H1 (cell line): ENCODE data around the gene IER3IP1. TPM values are rescaled to one million over a fixed set of nuclear protein-coding genes. Genes with fewer than 3 reads are reported as not detected.

Experiments used
- CTCF ChIA-PET: fragments of 300-600 bp; sonication (Branson Sonifier 250); formaldehyde crosslinking; loops from one replicate; lab custom pipeline; 2021; ENCODE audit not compliant: partially characterized antibody; lab: Charles Lee
- POLR2A ChIA-PET: fragments of 300-600 bp; sonication (Branson Sonifier 250); formaldehyde crosslinking; loops from one replicate; lab custom pipeline; 2021; ENCODE audit warnings: inconsistent platforms; ENCODE audit not compliant: partially characterized antibody; lab: Charles Lee
- DNase-seq, 2 experiments: peaks; one replicate each; pipeline versions ENCODE4 v3.0.0 to v3.0.0-alpha.2; 2010 to 2022; ENCODE audit warnings: low spot score in 2 of 2, low read depth in 1 of 2, mixed read lengths in 1 of 2
- FAIRE-seq: peaks from 2 replicates; lab custom pipeline; 2011; peaks lifted over from hg19 to GRCh38; lab: Jason Lieb, UNC
- H2AFZ ChIP-seq: 2 replicates; pipeline ENCODE4 v1.8.1; 2012; ENCODE audit warnings: low read length, inconsistent platforms
- H2AK5ac ChIP-seq: 2 replicates; pipeline ENCODE4 v1.6.1; 2013; ENCODE audit warnings: low read depth, low read length
- H2BK120ac ChIP-seq: replicated peaks from 2 replicates; pipeline ENCODE3; 2013; ENCODE audit warnings: low read depth, low read length, inconsistent platforms
- H2BK12ac ChIP-seq: 2 replicates; pipeline ENCODE4 v1.6.1; 2013; ENCODE audit warnings: low read depth, low read length
- H2BK15ac ChIP-seq: 2 replicates; pipeline ENCODE4 v1.6.1; 2013; ENCODE audit warnings: low read length
- H2BK20ac ChIP-seq: 2 replicates; pipeline ENCODE4 v1.6.1; 2013; ENCODE audit warnings: low read length
- H2BK5ac ChIP-seq: 2 replicates; pipeline ENCODE4 v1.6.1; 2013; ENCODE audit warnings: low read depth, low read length
- H3K14ac ChIP-seq: 2 replicates; pipeline ENCODE4 v1.6.1; 2013; ENCODE audit warnings: inconsistent platforms; ENCODE audit not compliant: insufficient read length
- H3K18ac ChIP-seq: 2 replicates; pipeline ENCODE4 v1.6.1; 2013; ENCODE audit warnings: low read length; ENCODE audit errors: extremely low read depth
- H3K23ac ChIP-seq: 2 replicates; pipeline ENCODE4 v1.6.1; 2013; ENCODE audit warnings: inconsistent platforms; ENCODE audit not compliant: insufficient read length
- H3K23me2 ChIP-seq: 2 replicates; pipeline ENCODE4 v1.6.1; 2013; ENCODE audit warnings: low read depth, low read length
- H3K27ac ChIP-seq: 2 replicates; pipeline ENCODE4 v1.6.1; 2011; ENCODE audit warnings: low read depth, low read length, inconsistent platforms
- H3K27me3 ChIP-seq, 4 experiments: replicated peaks in 1 of 4; 1 replicate in 1 of 4; 2 replicates in 3 of 4; pipeline versions ENCODE4 v1.6.1 to v1.8.1; 2011 to 2013; ENCODE audit warnings: low read length in 3 of 4, mild to moderate bottlenecking in 3 of 4, inconsistent platforms in 2 of 4, mixed read lengths in 2 of 4, moderate library complexity in 1 of 4; ENCODE audit not compliant: control insufficient read depth in 3 of 4, insufficient read depth in 3 of 4; ENCODE audit errors: extremely low read depth in 1 of 4
- H3K36me3 ChIP-seq, 4 experiments: 2 replicates each; pipeline versions ENCODE4 v1.6.1 to v1.8.1; 2011 to 2013; ENCODE audit warnings: mild to moderate bottlenecking in 4 of 4, low read length in 3 of 4, moderate library complexity in 2 of 4, control low read depth in 1 of 4, inconsistent platforms in 1 of 4; ENCODE audit not compliant: insufficient read depth in 4 of 4, control insufficient read depth in 2 of 4
- H3K4ac ChIP-seq: replicated peaks from 2 replicates; pipeline ENCODE3; 2013; ENCODE audit warnings: low read length, low read depth, mixed read lengths, inconsistent platforms; ENCODE audit not compliant: insufficient read length
- H3K4me1 ChIP-seq, 4 experiments: replicated peaks in 1 of 4; 1 replicate in 1 of 4; 2 replicates in 3 of 4; pipeline versions ENCODE4 v1.6.1 to v1.8.1; 2011 to 2013; ENCODE audit warnings: low read length in 3 of 4, inconsistent platforms in 2 of 4, mixed read lengths in 1 of 4; ENCODE audit not compliant: insufficient read depth in 4 of 4, control insufficient read depth in 3 of 4
- H3K4me2 ChIP-seq, 2 experiments: 2 replicates each; pipeline versions ENCODE4 v1.6.1 to v1.8.1; 2011 to 2013; ENCODE audit warnings: low read depth in 2 of 2, low read length in 2 of 2, control low read depth in 1 of 2, inconsistent platforms in 1 of 2, mild to moderate bottlenecking in 1 of 2; ENCODE audit not compliant: insufficient read depth in 1 of 2
- H3K4me3 ChIP-seq, 4 experiments: fragments of 200-600, 300-600 bp in 1 of 4; sonication (generic), shearing (Covaris generic), sonication (Bioruptor Twin) in 1 of 4; 2 replicates each; pipeline versions ENCODE4 v1.5.1 to v1.8.1; 2011 to 2016; ENCODE audit warnings: low read length in 4 of 4, low read depth in 3 of 4, control low read depth in 2 of 4, inconsistent platforms in 2 of 4, mild to moderate bottlenecking in 2 of 4, mixed read lengths in 1 of 4, moderate library complexity in 1 of 4; ENCODE audit not compliant: insufficient read depth in 2 of 4; ENCODE audit errors: extremely low read depth in 1 of 4
- H3K56ac ChIP-seq: replicated peaks from 2 replicates; pipeline ENCODE3; 2013; ENCODE audit warnings: low read depth, mild to moderate bottlenecking, mixed read lengths, low read length, inconsistent platforms; ENCODE audit not compliant: insufficient read length
- H3K79me1 ChIP-seq: 2 replicates; pipeline ENCODE4 v1.6.1; 2013; ENCODE audit warnings: low read depth, low read length, control low read depth
- H3K79me2 ChIP-seq, 2 experiments: 2 replicates each; pipeline versions ENCODE4 v1.6.1 to v1.8.1; 2012 to 2013; ENCODE audit warnings: low read length in 2 of 2, mild to moderate bottlenecking in 2 of 2, inconsistent platforms in 1 of 2; ENCODE audit not compliant: insufficient read depth in 2 of 2, control insufficient read depth in 1 of 2
- H3K9ac ChIP-seq, 4 experiments: replicated peaks in 1 of 4; 1 replicate in 1 of 4; 2 replicates in 3 of 4; pipeline versions ENCODE4 v1.6.1 to v1.8.1; 2011 to 2013; ENCODE audit warnings: low read depth in 3 of 4, low read length in 3 of 4, control low read depth in 2 of 4, mild to moderate bottlenecking in 2 of 4, moderate library complexity in 2 of 4, inconsistent platforms in 1 of 4; ENCODE audit errors: extremely low read depth in 1 of 4
- H3K9me3 ChIP-seq, 2 experiments: 2 replicates each; pipeline versions ENCODE4 v1.6.1 to v1.8.1; 2012 to 2013; ENCODE audit warnings: mild to moderate bottlenecking in 2 of 2, moderate library complexity in 2 of 2, control low read depth in 1 of 2, inconsistent platforms in 1 of 2, low read depth in 1 of 2, low read length in 1 of 2, mixed read lengths in 1 of 2; ENCODE audit not compliant: insufficient read depth in 2 of 2
- H4K20me1 ChIP-seq, 2 experiments: replicated peaks in 1 of 2; 2 replicates each; pipeline versions ENCODE3 to v1.8.1; 2011 to 2013; ENCODE audit warnings: inconsistent platforms in 2 of 2, low read length in 2 of 2, mild to moderate bottlenecking in 1 of 2; ENCODE audit not compliant: insufficient read depth in 2 of 2, control insufficient read depth in 1 of 2
- H4K5ac ChIP-seq: 2 replicates; pipeline ENCODE4 v1.6.1; 2013; ENCODE audit warnings: low read length, low read depth, mixed read lengths, inconsistent platforms; ENCODE audit not compliant: insufficient read length
- H4K8ac ChIP-seq: 2 replicates; pipeline ENCODE4 v1.8.0; 2013; ENCODE audit warnings: mild to moderate bottlenecking, moderate library complexity, low read length, inconsistent platforms; ENCODE audit not compliant: insufficient read depth; ENCODE audit errors: extremely low read depth
- H4K91ac ChIP-seq: replicated peaks from 2 replicates; pipeline ENCODE3; 2013; ENCODE audit warnings: low read length, mixed read lengths, inconsistent platforms; ENCODE audit not compliant: insufficient read length
- CTCF ChIP-seq, 3 experiments: IDR thresholded peaks; 1 replicate in 2 of 3; 2 replicates in 1 of 3; pipeline versions ENCODE4 v1.5.1 to v1.6.1; 2011; ENCODE audit warnings: low read length in 3 of 3, mild to moderate bottlenecking in 3 of 3, inconsistent platforms in 2 of 3, low read depth in 1 of 3, moderate library complexity in 1 of 3; ENCODE audit not compliant: insufficient read depth in 1 of 3; ENCODE audit errors: control extremely low read depth in 1 of 3
- EZH2 ChIP-seq: fragments of 200-600 bp; sonication (generic); IDR thresholded peaks from 2 replicates; pipeline ENCODE4 v1.7.1; 2012; ENCODE audit warnings: low read depth, mild to moderate bottlenecking, moderate library complexity, low read length, inconsistent platforms; ENCODE audit not compliant: severe bottlenecking
- FOSL1 ChIP-seq: IDR thresholded peaks from 2 replicates; pipeline ENCODE4 v1.6.1; 2011; ENCODE audit warnings: mild to moderate bottlenecking, low read depth, low read length, moderate library complexity; ENCODE audit not compliant: insufficient read depth
- NRF1 ChIP-seq: IDR thresholded peaks from 2 replicates; pipeline ENCODE4 v1.6.1; 2011; ENCODE audit warnings: mild to moderate bottlenecking, low read depth, low read length, improper control_type of control experiment
- POLR2AphosphoS5 ChIP-seq: IDR thresholded peaks from 2 replicates; pipeline ENCODE4 v1.6.1; 2011; ENCODE audit warnings: low read depth, low read length
- SP1 ChIP-seq: IDR thresholded peaks from 2 replicates; pipeline ENCODE4 v1.6.1; 2011; ENCODE audit warnings: low read depth, low read length
- WGBS, 2 experiments: shearing (Covaris generic) in 1 of 2; methylation state at CpG; one replicate each; pipeline versions ENCODE4 v1.1.6 to v1.1.7; 2013 to 2015; ENCODE audit warnings: low lambda C conversion rate in 2 of 2, mixed read lengths in 2 of 2, inconsistent platforms in 1 of 2, low coverage in 1 of 2, missing lambda C conversion rate in 1 of 2; ENCODE audit not compliant: insufficient replicate concordance in 2 of 2, insufficient coverage in 1 of 2, insufficient read length in 1 of 2; ENCODE audit errors: extremely low coverage in 1 of 2, missing lambda C conversion rate in 1 of 2; 5-methylcytosine and 5-hydroxymethylcytosine counted together
- polyA plus RNA-seq, 7 experiments: library from polyadenylated mRNA; depleted of rRNA in 3 of 7; stranded (reverse) in 5 of 7; unstranded in 2 of 7; fragments of >200 nt in 5 of 7; fragments of 200-250 nt in 2 of 7; gene quantifications; 1 replicate in 5 of 7; 2 replicates in 1 of 7; 4 replicates in 1 of 7; pipeline versions ENCODE4 v1.2.1 to v1.2.3, GENCODE V29; 2011 to 2013; ENCODE audit warnings: missing spikeins in 2 of 7, mixed read lengths in 2 of 7
- total RNA-seq: library from RNA; stranded (reverse); fragmentation: NEBNext Ultra II Directional; extraction: Animal tissue kit (Norgen Biotek cat#: 25700); gene quantifications from 2 replicates; pipeline ENCODE4 v1.2.1, GENCODE V29; 2021

IER3IP1 gene
- total and polyA plus RNA-seq, 2 of the 8 experiments (the other 6 are each of a cell fraction or from before 2014, with no cell fraction given), result 6.0 to 8.5 TPM

GRCh38 chr18:47121146-47121545 is 55.0 kb downstream of the IER3IP1 start:
- Histone ChIP-seq H3K14ac (no peak overlapping the region), H2AK5ac (no peak overlapping the region), H2AFZ (no peak overlapping the region), H3K23ac (no peak overlapping the region), H2BK120ac (no peak overlapping the region), H3K4ac (no peak overlapping the region), H3K4me1 (peaks cover 0 to 1% (median 0%) of the 10 kb centered on the region in 4 experiments; a peak in 1 of 7 replicates), H2BK5ac (no peak overlapping the region), H3K27ac (no peak overlapping the region), H4K8ac (no peak overlapping the region), H4K91ac (no peak overlapping the region), H3K79me1 (no peaks in the 10 kb centered on the region; the same call in 1 of the 2 replicates), H3K9me3 (no peaks in the 10 kb centered on the region), H3K18ac (no peak overlapping the region), H2BK12ac (no peak overlapping the region), H3K23me2 (no peaks in the 10 kb centered on the region), H3K36me3 (peaks cover 0 to 6% (median 0%) of the 10 kb centered on the region in 4 experiments; a peak in 1 of 8 replicates), H3K27me3 (no peaks in the 10 kb centered on the region), H3K56ac (no peak overlapping the region), H3K79me2 (no peaks in the 10 kb centered on the region), H2BK15ac (no peak overlapping the region), H3K4me3 (no peak overlapping the region), H3K4me2 (no peak overlapping the region), H4K5ac (no peak overlapping the region), H4K20me1 (no peaks in the 10 kb centered on the region), H2BK20ac (no peak overlapping the region), H3K9ac (no peak overlapping the region)
- no peak for FAIRE-seq
- CTCF ChIA-PET, result interaction anchor here (1.0 to 2.5 kb wide), 5 partner anchors 8 to 171 kb away, joined by 3 to 8 read pairs (median 3); no protein-coding TSS in a partner anchor
- no peak for DNase-seq
- WGBS, 2 experiments, result 98% methylated on average over 3 of the region's 3 CpGs; no CpG with 5 or more reads in 1 of the 2 experiments
- POLR2A ChIA-PET, result interaction anchor here (0.8 kb wide), 1 partner anchor 15 kb away, joined by 3 read pairs; no protein-coding TSS in a partner anchor
- TF ChIP-seq FOSL1, result no peak
- no peak for TF ChIP-seq POLR2AphosphoS5
- TF ChIP-seq SP1, result no peak
- TF ChIP-seq NRF1, result no peak
- TF ChIP-seq EZH2, result no peak
- no peak for TF ChIP-seq CTCF (IDR thresholded peaks at IDR 0.05; ENCODE audit: control extremely low read depth in 1 of 3, insufficient read depth in 1 of 3, low read depth in 1 of 3, low read length in 3 of 3)
